CD4-positive, alpha-beta T cell (primary cell): ENCODE data around the gene EXOC3. TPM values are rescaled to one million over a fixed set of nuclear protein-coding genes. Genes with fewer than 3 reads are reported as not detected.

ENCODE experiments used
- ATAC-seq: fragments of 200-7000 bp; cut with Tn5 transposase; one replicate; pipeline ENCODE4 v1.10.0; 2022; ENCODE audit warnings: mild to moderate bottlenecking; ENCODE audit not compliant: poor library complexity
- CTCF ChIA-PET: fragments of 350-600 bp; sonication (Branson Sonifier 250); formaldehyde crosslinking; loops from one replicate; lab custom pipeline; 2021; ENCODE audit warnings: antibody characterized with exemption, inconsistent platforms; lab: Charles Lee
- POLR2A ChIA-PET: fragments of 350-600 bp; sonication (Branson Sonifier 250); formaldehyde crosslinking; loops from one replicate; lab custom pipeline; 2021; ENCODE audit warnings: antibody characterized with exemption, inconsistent platforms; lab: Charles Lee
- DNase-seq, 14 experiments: peaks; one replicate each; pipeline ENCODE4 v3.0.0-alpha.2; 2013 to 2020; ENCODE audit warnings: mixed read lengths in 2 of 14
- H3K27ac ChIP-seq, 2 donors: one replicate each; pipeline versions ENCODE4 v1.5.1 to v1.7.0; 2013; ENCODE audit warnings: low read length in 2 of 2, low read depth in 1 of 2, mild to moderate bottlenecking in 1 of 2
- H3K27me3 ChIP-seq, 2 experiments: 1 replicate in 1 of 2; 2 replicates in 1 of 2; pipeline versions ENCODE4 v1.6.1 to v1.7.0; 2013; ENCODE audit warnings: low read length in 2 of 2, control low read depth in 1 of 2, mild to moderate bottlenecking in 1 of 2, moderate library complexity in 1 of 2; ENCODE audit not compliant: insufficient read depth in 2 of 2, control insufficient read depth in 1 of 2
- H3K36me3 ChIP-seq: one replicate; pipeline ENCODE4 v1.6.1; 2013; ENCODE audit warnings: low read length, control low read depth; ENCODE audit not compliant: insufficient read depth
- H3K4me1 ChIP-seq: one replicate; pipeline ENCODE4 v1.6.1; 2013; ENCODE audit warnings: low read length, control low read depth; ENCODE audit not compliant: insufficient read depth
- H3K4me3 ChIP-seq: one replicate; pipeline ENCODE4 v1.5.1; 2013; ENCODE audit warnings: mild to moderate bottlenecking, low read length, moderate library complexity
- H3K9me3 ChIP-seq, 2 experiments: 1 replicate in 1 of 2; 2 replicates in 1 of 2; pipeline versions ENCODE4 v1.6.1 to v1.7.0; 2013; ENCODE audit warnings: low read length in 2 of 2, mild to moderate bottlenecking in 2 of 2, control low read depth in 1 of 2, moderate library complexity in 1 of 2; ENCODE audit not compliant: control insufficient read depth in 1 of 2, insufficient read depth in 1 of 2
- H3K27ac Mint-ChIP-seq: one replicate; pipeline ENCODE4 v1.8.0; 2020; ENCODE audit warnings: mixed read lengths
- H3K27me3 Mint-ChIP-seq: one replicate; pipeline ENCODE4 v1.8.0; 2021; ENCODE audit warnings: mixed read lengths
- H3K36me3 Mint-ChIP-seq: one replicate; pipeline ENCODE4 v1.8.0; 2021; ENCODE audit warnings: low read depth, mixed read lengths
- H3K4me1 Mint-ChIP-seq: one replicate; pipeline ENCODE4 v1.8.0; 2021; ENCODE audit warnings: low read depth, mixed read lengths
- H3K4me3 Mint-ChIP-seq: one replicate; pipeline ENCODE4 v1.8.0; 2020; ENCODE audit warnings: mild to moderate bottlenecking, mixed read lengths
- H3K9me3 Mint-ChIP-seq: one replicate; pipeline ENCODE4 v1.8.0; 2020; ENCODE audit warnings: mixed read lengths
- intact Hi-C, 2 experiments: fragments of 100-400 bp; cut with DNase I in 1 of 2; cut with micrococcal nuclease in 1 of 2; formaldehyde crosslinking; loops; one replicate each; pipeline versions ENCODE4 v1.15.1 to v1.9.0; 2023 to 2025; cut with DNase I, micrococcal nuclease
- polyA plus RNA-seq, 2 donors: library from polyadenylated mRNA; unstranded; fragments of 120-200 nt; gene quantifications; one replicate each; pipeline ENCODE4 v1.2.1, GENCODE V29; 2013
- total RNA-seq, 174 experiments: library from RNA in 2 of 174; stranded (reverse) in 2 of 174; gene quantifications; one replicate each; pipeline ENCODE4 v1.2.3 and lab custom pipeline; 2021 to 2026
- TF ChIP-seq, protein P1 (sequence below): fragments of 200-600 bp; IDR thresholded peaks from one replicate; pipeline ENCODE4 v1.8.0; 2022; ENCODE audit warnings: antibody characterized with exemption, mild to moderate bottlenecking

Gene EXOC3
- total RNA-seq (10 to 100 TPM; 82.4 to 84.1 TPM), total RNA-seq (lab: John Stamatoyannopoulos, UW) (51.1 to 158 (median 85.0) reads per million in 172 experiments)
- 45.5 TPM for polyA plus RNA-seq (2013, experiment 1 of 2)
- 58.1 TPM for polyA plus RNA-seq (2013, experiment 2 of 2)

GRCh38 chr5:442335-443238 is at the start of gene EXOC3:
EXOC3 (plus strand) TSS chr5:443176; CDS start chr5:446206, 3,030 bp downstream.
- no peaks in the 10 kb centered on the region for H3K27me3 Mint-ChIP-seq
- Histone ChIP-seq H3K4me3 (peak within 1 kb of the TSS; percentile 98), H3K9me3 (no peaks in the 10 kb centered on the region), H3K27ac (peak within 1 kb of the TSS; percentile 70 to 79), H3K36me3 (peaks cover 12% of the 10 kb centered on the region), H3K27me3 (no peaks in the 10 kb centered on the region), H3K4me1 (peaks cover 28% of the 10 kb centered on the region)
- ATAC-seq (peak; percentile 77), DNase-seq (peak; percentile 47 to 89 (median 70))
- no peaks in the 10 kb centered on the region for H3K9me3 Mint-ChIP-seq
- TF ChIP-seq, protein P1, sequence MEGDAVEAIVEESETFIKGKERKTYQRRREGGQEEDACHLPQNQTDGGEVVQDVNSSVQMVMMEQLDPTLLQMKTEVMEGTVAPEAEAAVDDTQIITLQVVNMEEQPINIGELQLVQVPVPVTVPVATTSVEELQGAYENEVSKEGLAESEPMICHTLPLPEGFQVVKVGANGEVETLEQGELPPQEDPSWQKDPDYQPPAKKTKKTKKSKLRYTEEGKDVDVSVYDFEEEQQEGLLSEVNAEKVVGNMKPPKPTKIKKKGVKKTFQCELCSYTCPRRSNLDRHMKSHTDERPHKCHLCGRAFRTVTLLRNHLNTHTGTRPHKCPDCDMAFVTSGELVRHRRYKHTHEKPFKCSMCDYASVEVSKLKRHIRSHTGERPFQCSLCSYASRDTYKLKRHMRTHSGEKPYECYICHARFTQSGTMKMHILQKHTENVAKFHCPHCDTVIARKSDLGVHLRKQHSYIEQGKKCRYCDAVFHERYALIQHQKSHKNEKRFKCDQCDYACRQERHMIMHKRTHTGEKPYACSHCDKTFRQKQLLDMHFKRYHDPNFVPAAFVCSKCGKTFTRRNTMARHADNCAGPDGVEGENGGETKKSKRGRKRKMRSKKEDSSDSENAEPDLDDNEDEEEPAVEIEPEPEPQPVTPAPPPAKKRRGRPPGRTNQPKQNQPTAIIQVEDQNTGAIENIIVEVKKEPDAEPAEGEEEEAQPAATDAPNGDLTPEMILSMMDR: no peak
- POLR2A ChIA-PET: interaction anchor here (0.6 to 1.5 kb wide), 4 partner anchors 29 to 863 kb away, joined by 3 to 4 read pairs (median 3); partner anchors contain the start of genes CEP72 and PDCD6
- peak within 1 kb of the TSS; percentile 93 for H3K27ac Mint-ChIP-seq
- CTCF ChIA-PET: no interaction called here
- peaks cover 34% of the 10 kb centered on the region for H3K36me3 Mint-ChIP-seq
- H3K4me3 Mint-ChIP-seq: peak within 1 kb of the TSS; percentile 96
- intact Hi-C loops: loop anchor here (5.0 to 10.0 kb wide), 4 partner anchors 170 to 450 kb away; partner anchors contain the start of genes BRD9 (in 1 of the 2), CCDC127 (in 1 of the 2), CEP72 (in 1 of the 2) and PDCD6 (in 1 of the 2)
- peaks cover 37% of the 10 kb centered on the region for H3K4me1 Mint-ChIP-seq

GRCh38 chr5:393846-394275 is 49.1 kb upstream of the EXOC3 start:
- H3K4me3 Mint-ChIP-seq: no peak overlapping the region
- TF ChIP-seq, protein P1: no peak

GRCh38 chr5:394671-395155 is 48.3 kb upstream of the EXOC3 start:
- no peak overlapping the region for H3K27ac Mint-ChIP-seq
- ChIA-PET POLR2A (no interaction called here), CTCF (no interaction called here)
- Histone ChIP-seq H3K4me3 (no peak overlapping the region), H3K36me3 (no peaks in the 10 kb centered on the region), H3K9me3 (peaks cover 0 to under 1% of the 10 kb centered on the region in 2 experiments), H3K4me1 (peaks cover 16% of the 10 kb centered on the region), H3K27ac (no peak overlapping the region), H3K27me3 (peaks cover under 1 to 7% of the 10 kb centered on the region in 2 experiments)
- intact Hi-C loops: no loop called here
- ATAC-seq: no peak
- peaks cover 13% of the 10 kb centered on the region for H3K4me1 Mint-ChIP-seq
- peaks cover 5% of the 10 kb centered on the region for H3K27me3 Mint-ChIP-seq
- H3K36me3 Mint-ChIP-seq: no peaks in the 10 kb centered on the region
- H3K9me3 Mint-ChIP-seq: no peaks in the 10 kb centered on the region
- H3K4me3 Mint-ChIP-seq: no peak overlapping the region
- TF ChIP-seq, protein P1: no peak
- DNase-seq: no peak

More at GRCh38 chr5:393846-394275, 49.1 kb upstream of the EXOC3 start:
- no peaks in the 10 kb centered on the region for H3K36me3 Mint-ChIP-seq
- intact Hi-C loops: no loop called here
- no peak for ATAC-seq
- ChIA-PET POLR2A (no interaction called here), CTCF (no interaction called here)
- Histone ChIP-seq H3K4me1 (peaks cover 12% of the 10 kb centered on the region), H3K27ac (no peak overlapping the region), H3K9me3 (no peaks in the 10 kb centered on the region), H3K36me3 (no peaks in the 10 kb centered on the region), H3K4me3 (no peak overlapping the region), H3K27me3 (no peaks in the 10 kb centered on the region)
- no peak overlapping the region for H3K27ac Mint-ChIP-seq
- H3K27me3 Mint-ChIP-seq: peaks cover 4% of the 10 kb centered on the region
- no peaks in the 10 kb centered on the region for H3K9me3 Mint-ChIP-seq
- H3K4me1 Mint-ChIP-seq: peaks cover 13% of the 10 kb centered on the region
- DNase-seq: no peak
